Heart left ventricle (tissue), 16 donors: ENCODE measurements around the gene PHF11. TPM values are rescaled to one million over a fixed set of nuclear protein-coding genes. Genes with fewer than 3 reads are reported as not detected.
A peak's percentile ranks its signal among the peaks of the same experiment; 100 is the strongest.

Experiments used
- ATAC-seq, 4 donors: fragments of 200-7000 bp; cut with Tn5 transposase; one replicate each; pipeline ENCODE4 v1.9.1; 2020 to 2022; ENCODE audit warnings: moderate library complexity in 4 of 4, mild to moderate bottlenecking in 3 of 4, moderate number of reproducible peaks in 1 of 4
- DNase-seq, 5 donors: peaks; one replicate each; pipeline ENCODE4 v3.0.0-alpha.2; 2020
- H3K27ac ChIP-seq, 12 donors: fragments of 200-600 bp; sonication (generic) in 4 of 12; one replicate each; pipeline versions ENCODE4 v1.5.0 to v1.8.0; 2016 to 2022; ENCODE audit warnings: mild to moderate bottlenecking in 2 of 12
- H3K27me3 ChIP-seq, 9 donors: fragments of 200-600 bp; sonication (generic) in 2 of 9; one replicate each; pipeline versions ENCODE4 v1.5.1 to v1.8.0; 2016 to 2022; ENCODE audit warnings: mild to moderate bottlenecking in 3 of 9
- H3K36me3 ChIP-seq, 9 donors: fragments of 200-600 bp; sonication (generic) in 2 of 9; one replicate each; pipeline versions ENCODE4 v1.5.0 to v1.8.0; 2018 to 2022; ENCODE audit warnings: mild to moderate bottlenecking in 2 of 9
- H3K4me1 ChIP-seq, 12 donors: fragments of 200-600 bp; sonication (generic) in 4 of 12; one replicate each; pipeline versions ENCODE4 v1.5.0 to v1.8.0; 2016 to 2022; ENCODE audit warnings: mild to moderate bottlenecking in 3 of 12
- H3K4me3 ChIP-seq, 12 donors: fragments of 200-600 bp; sonication (generic) in 4 of 12; one replicate each; pipeline versions ENCODE4 v1.5.0 to v1.8.0; 2017 to 2022; ENCODE audit warnings: mild to moderate bottlenecking in 9 of 12, moderate library complexity in 4 of 12
- H3K9me3 ChIP-seq, 12 donors: fragments of 200-600 bp; sonication (generic) in 4 of 12; one replicate each; pipeline versions ENCODE4 v1.5.0 to v1.8.0; 2016 to 2022; ENCODE audit warnings: mild to moderate bottlenecking in 1 of 12
- CTCF ChIP-seq, 12 donors: fragments of 200-600 bp; sonication (generic) in 4 of 12; IDR thresholded peaks; one replicate each; pipeline versions ENCODE4 v1.5.0 to v1.8.0; 2018 to 2022; ENCODE audit warnings: antibody characterized with exemption in 12 of 12, mild to moderate bottlenecking in 5 of 12
- POLR2A ChIP-seq, 2 donors: fragments of 450-650 bp; IDR thresholded peaks; one replicate each; pipeline ENCODE4 v1.6.1; 2017; ENCODE audit warnings: antibody characterized with exemption in 2 of 2, mild to moderate bottlenecking in 2 of 2, moderate library complexity in 2 of 2
- WGBS, 4 donors: extraction: QIAGEN DNeasy Blood & Tissue Kit in 2 of 4; methylation state at CpG; one replicate each; pipeline versions ENCODE4 v1.1.5 to v1.1.7; 2013 to 2018; 5-methylcytosine and 5-hydroxymethylcytosine counted together
- intact Hi-C, 10 donors: fragments of 100-400 bp; cut with DNase I; formaldehyde crosslinking; loops; one replicate each; pipeline versions ENCODE4 v1.11.1 to v1.14.2; 2022
- polyA plus RNA-seq, 2 donors: library from polyadenylated mRNA; stranded (reverse); fragments of 200-250 nt; gene quantifications; one replicate each; pipeline ENCODE4 v1.2.3, GENCODE V29; 2013
- total RNA-seq, 9 donors: library from RNA; depleted of rRNA in 2 of 9; stranded (reverse); fragments of >200 nt in 2 of 9; fragmentation: NEBNext Ultra II Directional in 3 of 9; extraction: Animal tissue kit (Norgen Biotek cat#: 25700) in 3 of 9; gene quantifications; one replicate each; pipeline versions ENCODE4 v1.1.0 to v1.2.4, GENCODE V29; 2016 to 2023
- donor health status: ischemic (EF 13 %, LVEDD 7.1; RV severe dilation, severe dysfunction).
- donor health status: healthy with polysubstance abuse.
- donor health status: DM: no; HTN: yes; CAD: no.
- donor health status: DM: no; HTN: no; CAD: no.
- donor health status: ischemic (EF 25% LVEDD 6.9; RV normal size, moderate dysfunction).
- donor health status: ischemic (EF 25% LVEDD 5.7; RV mildly dilated, moderate dysfunction).
- donor health status: healthy.
- donor health status: DM: yes; HTN: yes; CAD: no.
- donor health status: ischemic (EF 35%, LVEDD 5.7; RV mildly dilated, moderate dysfunction).
- donor health status: nonischemic (EF 11% LVEDD 7.7; RV severe dilation, severe dysfunction).
- donor health status: DM: yes; HTN: yes; CAD: no.
- donor health status: PGD.
- donor health status: ischemic (EF 29% LVEDD 5.4; RV normal size, mild dysfunction).
- donor health status: nonischemic (EF 23%, LVEDD 6.1; RV moderate dilation, normal function).

PHF11 gene
- total and polyA plus RNA-seq, 11 donors, result 13.7 to 48.5 (median 17.4) TPM

- TF ChIP-seq CTCF (IDR thresholded peaks at IDR 0.05) (no peak), POLR2A (IDR thresholded peaks at IDR 0.05) (no peak)
- DNase-seq (no peak), ATAC-seq (no peak)
- intact Hi-C loops, result loop anchor here in 1 of 10 donors (10.0 kb wide), 1 partner anchor 150 kb away; no protein-coding TSS in a partner anchor
- Histone ChIP-seq H3K9me3 (no peaks in the 10 kb centered on the region), H3K4me1 (peaks cover 0 to 16% (median 3%) of the 10 kb centered on the region in 12 donors), H3K36me3 (peaks cover 0 to 12% (median 0%) of the 10 kb centered on the region in 9 donors), H3K4me3 (no peak overlapping the region), H3K27ac (peak overlapping the region in 2 of 12 donors; percentile 5 to 43), H3K27me3 (no peaks in the 10 kb centered on the region)
- 65 to 76% (median 69%) methylated on average over 4 of the region's 4 CpGs for WGBS, 4 donors
Observed at GRCh38 chr13:49454388-49455006, 41.3 kb upstream of the PHF11 start.

DNA sequence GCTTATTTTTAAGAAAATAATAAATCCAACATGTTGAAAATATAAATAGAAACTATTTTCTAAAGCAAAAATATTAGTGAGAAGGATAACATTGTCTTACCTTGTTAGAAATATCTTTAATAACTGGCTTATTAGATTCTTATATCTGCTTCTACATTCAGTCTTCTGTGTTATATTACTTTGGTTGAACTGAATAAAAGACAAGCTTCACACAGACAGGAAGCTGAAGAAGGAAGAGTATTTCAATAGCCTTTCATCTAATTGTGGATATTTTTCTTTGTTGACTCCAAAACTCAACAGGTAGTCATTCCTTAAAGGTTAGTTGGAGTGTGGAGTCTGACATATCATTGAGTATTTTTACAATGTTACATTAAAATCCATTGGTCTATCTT, 40.8 kb upstream of the PHF11 start:
- Histone ChIP-seq H3K27ac (peak overlapping the region in 2 of 12 donors; percentile 5 to 43), H3K4me1 (peaks cover 0 to 16% (median 3%) of the 10 kb centered on the region in 12 donors), H3K9me3 (no peaks in the 10 kb centered on the region), H3K36me3 (peaks cover 0 to 12% (median 2%) of the 10 kb centered on the region in 9 donors), H3K27me3 (no peaks in the 10 kb centered on the region), H3K4me3 (no peak overlapping the region)
- ATAC-seq (no peak), DNase-seq (no peak)
- intact Hi-C loops, result loop anchor here in 1 of 10 donors (10.0 kb wide), 1 partner anchor 150 kb away; no protein-coding TSS in a partner anchor
- TF ChIP-seq CTCF (IDR thresholded peaks at IDR 0.05), result no peak
- TF ChIP-seq POLR2A (IDR thresholded peaks at IDR 0.05), result no peak

DNA sequence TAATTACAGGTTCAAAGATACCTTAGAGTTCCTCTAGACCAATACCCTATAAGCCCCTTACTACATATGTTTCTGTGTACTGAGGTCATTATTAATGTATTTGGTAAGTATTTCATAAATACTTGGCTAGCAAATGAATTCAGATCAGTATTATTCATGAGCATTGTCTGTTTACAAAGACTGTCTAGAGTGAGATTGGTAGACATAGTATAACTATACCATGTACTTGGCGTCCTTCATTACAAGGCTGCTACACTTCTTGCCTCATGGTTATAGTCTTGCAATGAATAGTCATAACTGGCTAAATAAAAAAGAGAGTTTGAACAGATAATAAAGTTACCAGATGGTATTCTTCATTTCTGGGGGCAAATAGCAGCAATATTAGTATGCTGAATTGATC, 39.6 kb upstream of the PHF11 start:
- ATAC-seq, result no peak
- Histone ChIP-seq H3K27ac (no peak overlapping the region), H3K4me1 (peaks cover 0 to 16% (median 3%) of the 10 kb centered on the region in 12 donors), H3K27me3 (no peaks in the 10 kb centered on the region), H3K9me3 (no peaks in the 10 kb centered on the region), H3K4me3 (no peak overlapping the region), H3K36me3 (peaks cover 0 to 22% (median 12%) of the 10 kb centered on the region in 9 donors)
- intact Hi-C loops, result loop anchor here in 1 of 10 donors (10.0 kb wide), 1 partner anchor 149 kb away; no protein-coding TSS in a partner anchor
- WGBS, 4 donors, result 96 to 100% (median 99%) methylated on average over 1 of the region's 1 CpG
- no peak for DNase-seq
- no peak for TF ChIP-seq POLR2A (IDR thresholded peaks at IDR 0.05)
- TF ChIP-seq CTCF (IDR thresholded peaks at IDR 0.05), result no peak

DNA sequence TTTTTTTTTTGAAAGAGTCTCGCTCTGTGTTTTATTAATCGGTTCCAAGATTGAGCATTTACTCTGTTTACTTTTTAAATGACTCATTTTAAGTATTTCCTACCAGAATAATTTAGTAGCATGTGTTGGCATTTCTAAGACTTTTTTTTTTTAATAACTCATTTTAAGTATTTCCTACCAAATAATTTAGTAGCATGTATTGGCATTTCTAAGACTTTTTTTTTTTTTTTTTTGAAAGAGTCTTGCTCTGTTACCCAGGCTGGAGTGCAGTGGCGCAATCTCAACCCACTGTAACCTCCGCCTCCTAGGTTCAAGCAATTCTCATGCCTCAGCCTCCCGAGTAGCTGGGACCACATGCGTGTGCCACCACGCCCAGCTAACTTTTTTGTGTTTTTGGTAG, 38.5 kb upstream of the PHF11 start:
- no peak overlapping the region for H3K27ac ChIP-seq
- WGBS, 4 donors, result 88 to 93% (median 89%) methylated on average over 7 of the region's 7 CpGs
- no peak overlapping the region for H3K4me3 ChIP-seq
- ATAC-seq, result no peak
- H3K36me3 ChIP-seq, result peaks cover 0 to 31% (median 23%) of the 10 kb centered on the region in 9 donors
- H3K27me3 ChIP-seq, result no peaks in the 10 kb centered on the region
- intact Hi-C loops, result loop anchor here in 1 of 10 donors (10.0 kb wide), 1 partner anchor 148 kb away; no protein-coding TSS in a partner anchor
- TF ChIP-seq POLR2A (IDR thresholded peaks at IDR 0.05) (no peak), CTCF (IDR thresholded peaks at IDR 0.05) (no peak)
- DNase-seq, result no peak
- H3K4me1 ChIP-seq, result peaks cover 0 to 16% (median 3%) of the 10 kb centered on the region in 12 donors
- H3K9me3 ChIP-seq, result peaks cover 0 to under 1% (median 0%) of the 10 kb centered on the region in 12 donors
